IMR-90 (cell line): ENCODE data around the gene SPI1.

ENCODE experiments used
- CEBPB ChIP-seq: IDR thresholded peaks from 2 replicates; pipeline ENCODE4 v1.6.1; 2012; ENCODE audit warnings: low read depth, low read length, improper control_type of control experiment
- CTCF ChIP-seq: conservative IDR thresholded peaks from 2 replicates; pipeline ENCODE4 v1.5.1; 2012; ENCODE audit warnings: mild to moderate bottlenecking, low read depth, low read length, improper control_type of control experiment
- MAZ ChIP-seq: IDR thresholded peaks from 2 replicates; pipeline ENCODE4 v1.6.1; 2012; ENCODE audit warnings: low read depth, mild to moderate bottlenecking, low read length, improper control_type of control experiment, moderate library complexity, borderline replicate concordance
- POLR2A ChIP-seq: IDR thresholded peaks from 2 replicates; pipeline ENCODE4 v1.6.1; 2012; ENCODE audit warnings: mild to moderate bottlenecking, low read depth, low read length
- RAD21 ChIP-seq: IDR thresholded peaks from 2 replicates; pipeline ENCODE4 v1.6.1; 2012; ENCODE audit warnings: low read length, improper control_type of control experiment
- SMC3 ChIP-seq: fragments of 150-350 bp; IDR thresholded peaks from 2 replicates; pipeline ENCODE4 v1.6.1; 2016; ENCODE audit warnings: low read depth, mild to moderate bottlenecking, antibody characterized with exemption, low read length, moderate library complexity

GRCh38 chr11:47353978-47354774, 24.2 kb downstream of the SPI1 start:
- TF ChIP-seq SMC3 (no peak), POLR2A (no peak), CTCF (no peak), RAD21 (no peak), CEBPB (no peak), MAZ (no peak)
